Left lung (tissue), 10 donors: ENCODE data around the gene MXD3. TPM values are rescaled to one million over a fixed set of nuclear protein-coding genes. Genes with fewer than 3 reads are reported as not detected.
"Not testable (repeated sequence)": the region's sequence is repeated elsewhere in the genome, so short reads cannot be mapped to it uniquely, and the experiment has no call there.

Experiments used
- ATAC-seq: fragments of 200-7000 bp; cut with Tn5 transposase; one replicate; pipeline ENCODE4 v1.9.1; 2020; ENCODE audit warnings: moderate library complexity
- DNase-seq, 4 donors: peaks; one replicate each; pipeline ENCODE4 v3.0.0-alpha.2; 2013 to 2020
- H3K27ac ChIP-seq, 2 donors: fragments of 200-600 bp; sonication (generic) in 1 of 2; one replicate each; pipeline versions ENCODE4 v1.5.0 to v1.8.0; 2020 to 2021
- H3K27me3 ChIP-seq, 2 donors: fragments of 200-600 bp; sonication (generic) in 1 of 2; one replicate each; pipeline versions ENCODE4 v1.5.0 to v1.8.0; 2020 to 2021
- H3K36me3 ChIP-seq, 2 donors: fragments of 200-600 bp; sonication (generic) in 1 of 2; one replicate each; pipeline versions ENCODE4 v1.5.0 to v1.8.0; 2020 to 2021
- H3K4me1 ChIP-seq, 2 donors: fragments of 200-600 bp; one replicate each; pipeline ENCODE4 v1.8.0; 2021
- H3K4me3 ChIP-seq, 2 donors: fragments of 200-600 bp; sonication (generic) in 1 of 2; one replicate each; pipeline versions ENCODE4 v1.5.0 to v1.8.0; 2020 to 2021; ENCODE audit warnings: mild to moderate bottlenecking in 1 of 2
- H3K9me3 ChIP-seq, 2 donors: fragments of 200-600 bp; sonication (generic) in 1 of 2; one replicate each; pipeline versions ENCODE4 v1.5.0 to v1.8.0; 2020 to 2021
- CTCF ChIP-seq, 2 donors: fragments of 200-600 bp; sonication (generic) in 1 of 2; IDR thresholded peaks; one replicate each; pipeline versions ENCODE4 v1.5.0 to v1.8.0; 2021; ENCODE audit warnings: antibody characterized with exemption in 2 of 2
- intact Hi-C, 2 donors: fragments of 100-400 bp; cut with DNase I; formaldehyde crosslinking; loops; one replicate each; pipeline versions ENCODE4 v1.11.2 to v1.14.2; 2022
- polyA plus RNA-seq, 6 donors: library from polyadenylated mRNA; unstranded; fragments of 120-200 nt; gene quantifications; one replicate each; pipeline ENCODE4 v1.2.1, GENCODE V29; 2013; ENCODE audit not compliant: insufficient read length in 6 of 6
- total RNA-seq, 2 donors: library from RNA; stranded (reverse); fragmentation: NEBNext Ultra II Directional; extraction: Animal tissue kit (Norgen Biotek cat#: 25700); gene quantifications; one replicate each; pipeline ENCODE4 v1.2.1, GENCODE V29; 2021
- donor health status: DM: no; HTN: yes; CAD: no.
- donor health status: DM: no; HTN: no; CAD: no.

The MXD3 gene
- total and polyA plus RNA-seq, 8 donors: 10.8 to 36.5 (median 22.0) TPM

- Histone ChIP-seq H3K36me3 (peaks cover 0 to 31% of the 10 kb centered on the region in 2 donors), H3K27ac (peak overlapping the region in 1 of 2 donors; percentile 89), H3K4me1 (peaks cover 25 to 87% of the 10 kb centered on the region in 2 donors), H3K27me3 (no peaks in the 10 kb centered on the region), H3K4me3 (peak overlapping the region in 1 of 2 donors; percentile 99), H3K9me3 (no peaks in the 10 kb centered on the region)
- ATAC-seq (no peak), DNase-seq (peak in 1 of 4 donors; percentile 87)
- intact Hi-C loops: no loop called here
- TF ChIP-seq CTCF (IDR thresholded peaks at IDR 0.05): no peak
These were observed 3.9 kb downstream of the MXD3 start for GRCh38 chr5:177307544-177308363.

- Histone ChIP-seq H3K4me1 (peaks cover 30 to 87% of the 10 kb centered on the region in 2 donors), H3K9me3 (no peaks in the 10 kb centered on the region), H3K36me3 (peaks cover 0 to 33% of the 10 kb centered on the region in 2 donors), H3K27me3 (no peaks in the 10 kb centered on the region), H3K4me3 (peak overlapping the region in 1 of 2 donors; percentile 99), H3K27ac (peak overlapping the region in 1 of 2 donors; percentile 89)
- TF ChIP-seq CTCF (IDR thresholded peaks at IDR 0.05): peak in 1 of 2 donors; percentile 32
- DNase-seq (peak in 1 of 4 donors; percentile 85), ATAC-seq (peak; percentile 1)
- intact Hi-C loops: no loop called here
These were observed 4.8 kb downstream of the MXD3 start for GRCh38 chr5:177306674-177307543.

GRCh38 chr5:177306103-177306640 lies 5.5 kb downstream of the MXD3 start:
- ATAC-seq, intact Hi-C loops, H3K27me3 ChIP-seq, H3K9me3 ChIP-seq, DNase-seq: not testable (repeated sequence)
- H3K27ac ChIP-seq: peak overlapping the region in 1 of 2 donors; percentile 89
- H3K4me3 ChIP-seq: peak overlapping the region in 1 of 2 donors; percentile 99
- peaks cover 0 to 40% of the 10 kb centered on the region in 2 donors for H3K36me3 ChIP-seq
- peaks cover 34 to 87% of the 10 kb centered on the region in 2 donors for H3K4me1 ChIP-seq

GRCh38 chr5:177304392-177305119 lies 7.1 kb downstream of the MXD3 start:
- intact Hi-C loops: no loop called here
- H3K9me3 ChIP-seq: no peaks in the 10 kb centered on the region
- peaks cover 39 to 87% of the 10 kb centered on the region in 2 donors for H3K4me1 ChIP-seq
- H3K27ac ChIP-seq: peak overlapping the region in 1 of 2 donors; percentile 89
- peak overlapping the region; percentile 92 to 99 for H3K4me3 ChIP-seq
- ATAC-seq (no peak), DNase-seq (no peak)
- H3K27me3 ChIP-seq: no peaks in the 10 kb centered on the region
- H3K36me3 ChIP-seq: peaks cover 0 to 42% of the 10 kb centered on the region in 2 donors
- no peak for TF ChIP-seq CTCF (IDR thresholded peaks at IDR 0.05)

GRCh38 chr5:177303925-177304391 lies 7.7 kb downstream of the MXD3 start:
- H3K4me1 ChIP-seq: peaks cover 39 to 87% of the 10 kb centered on the region in 2 donors
- peaks cover 0 to 42% of the 10 kb centered on the region in 2 donors for H3K36me3 ChIP-seq
- no peaks in the 10 kb centered on the region for H3K27me3 ChIP-seq
- H3K9me3 ChIP-seq: no peaks in the 10 kb centered on the region
- TF ChIP-seq CTCF (IDR thresholded peaks at IDR 0.05): no peak
- intact Hi-C loops: no loop called here
- ATAC-seq (no peak), DNase-seq (no peak)
- peak overlapping the region; percentile 76 to 89 for H3K27ac ChIP-seq
- peak overlapping the region; percentile 92 to 99 for H3K4me3 ChIP-seq
